ENCODE data around the gene MIEN1.

DNA sequence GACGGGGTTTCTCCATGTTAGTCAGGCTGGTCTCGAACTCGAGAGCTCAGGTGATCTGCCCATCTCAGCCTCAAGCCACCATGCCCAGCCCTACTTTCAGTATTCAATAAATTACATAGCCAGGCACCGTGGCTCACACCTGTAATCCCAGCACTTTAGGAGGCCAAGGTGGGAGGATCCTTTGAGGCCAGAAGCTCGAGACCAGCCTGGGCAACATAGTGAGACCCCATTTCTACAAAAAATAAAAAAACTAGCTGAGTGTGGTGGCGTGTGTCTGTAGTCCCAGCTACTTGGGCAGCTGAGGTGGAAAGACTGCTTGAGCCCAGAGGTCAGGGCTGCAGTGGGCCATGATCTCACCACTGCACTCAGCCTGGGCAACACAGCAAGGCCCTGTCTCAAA is 8.2 kb downstream of the MIEN1 start:
- TF ChIP-seq, protein P1, sequence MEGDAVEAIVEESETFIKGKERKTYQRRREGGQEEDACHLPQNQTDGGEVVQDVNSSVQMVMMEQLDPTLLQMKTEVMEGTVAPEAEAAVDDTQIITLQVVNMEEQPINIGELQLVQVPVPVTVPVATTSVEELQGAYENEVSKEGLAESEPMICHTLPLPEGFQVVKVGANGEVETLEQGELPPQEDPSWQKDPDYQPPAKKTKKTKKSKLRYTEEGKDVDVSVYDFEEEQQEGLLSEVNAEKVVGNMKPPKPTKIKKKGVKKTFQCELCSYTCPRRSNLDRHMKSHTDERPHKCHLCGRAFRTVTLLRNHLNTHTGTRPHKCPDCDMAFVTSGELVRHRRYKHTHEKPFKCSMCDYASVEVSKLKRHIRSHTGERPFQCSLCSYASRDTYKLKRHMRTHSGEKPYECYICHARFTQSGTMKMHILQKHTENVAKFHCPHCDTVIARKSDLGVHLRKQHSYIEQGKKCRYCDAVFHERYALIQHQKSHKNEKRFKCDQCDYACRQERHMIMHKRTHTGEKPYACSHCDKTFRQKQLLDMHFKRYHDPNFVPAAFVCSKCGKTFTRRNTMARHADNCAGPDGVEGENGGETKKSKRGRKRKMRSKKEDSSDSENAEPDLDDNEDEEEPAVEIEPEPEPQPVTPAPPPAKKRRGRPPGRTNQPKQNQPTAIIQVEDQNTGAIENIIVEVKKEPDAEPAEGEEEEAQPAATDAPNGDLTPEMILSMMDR (IDR thresholded peaks at IDR 0.05 in 4 of 5, conservative IDR thresholded peaks at IDR 0.05 in 1 of 5): no peak
- TF ChIP-seq POLR2A (IDR thresholded peaks at IDR 0.05): no peak
